PC-3 (cell line): ENCODE measurements around the gene POLR1A. TPM values are rescaled to one million over a fixed set of nuclear protein-coding genes. Genes with fewer than 3 reads are reported as not detected.

ENCODE experiments used
- ATAC-seq: fragments of 200-7000 bp; cut with Tn5 transposase; 2 replicates; pipeline ENCODE4 v1.9.1; 2020; ENCODE audit warnings: mild to moderate bottlenecking, moderate library complexity
- BruUV-seq: library from RNA; stranded (reverse); fragments of 400-500 nt; replicated peaks from 2 replicates; lab custom pipeline; 2021; lab: Mats Ljungman, UMichigan
- CTCF ChIA-PET: fragments of 300-600 bp; sonication (Branson Sonifier 250); formaldehyde crosslinking; loops from one replicate; lab custom pipeline; 2022; ENCODE audit warnings: antibody characterized with exemption; lab: Charles Lee
- POLR2A ChIA-PET: fragments of 300-600 bp; sonication (Branson Sonifier 250); formaldehyde crosslinking; loops from one replicate; lab custom pipeline; 2022; ENCODE audit warnings: antibody characterized with exemption; ENCODE audit not compliant: unreplicated experiment; lab: Charles Lee
- DNase-seq: peaks from one replicate; pipeline ENCODE4 v3.0.0-alpha.2; 2015
- H2AFZ ChIP-seq: fragments of 300-600 bp; sonication (generic); 2 replicates; pipeline ENCODE4 v1.6.0; 2016; ENCODE audit warnings: antibody characterized with exemption, low read length
- H3F3A ChIP-seq: fragments of 300-600 bp; sonication (generic); one replicate; pipeline ENCODE4 v1.6.0; 2017; ENCODE audit warnings: antibody characterized with exemption, low read length, control low read depth, mild to moderate bottlenecking; ENCODE audit not compliant: unreplicated experiment
- H3K27ac ChIP-seq: fragments of 300-600 bp; sonication (generic); 2 replicates; pipeline ENCODE4 v1.5.1; 2016; ENCODE audit warnings: mild to moderate bottlenecking, low read length
- H3K27me3 ChIP-seq: fragments of 300-600 bp; sonication (generic); 2 replicates; pipeline ENCODE4 v1.6.1; 2016; ENCODE audit warnings: low read length, mixed read lengths
- H3K36me3 ChIP-seq: fragments of 300-600 bp; sonication (generic); 2 replicates; pipeline ENCODE4 v1.6.1; 2016; ENCODE audit warnings: low read depth, mixed run types, low read length, mixed read lengths
- H3K4me1 ChIP-seq: fragments of 300-600 bp; sonication (generic); 2 replicates; pipeline ENCODE4 v1.5.1; 2016; ENCODE audit warnings: low read length; ENCODE audit not compliant: insufficient read depth
- H3K4me2 ChIP-seq: fragments of 300-600 bp; sonication (generic); 2 replicates; pipeline ENCODE4 v1.6.0; 2016; ENCODE audit warnings: low read length
- H3K4me3 ChIP-seq: fragments of 300-600 bp; sonication (generic); 2 replicates; pipeline ENCODE4 v1.5.1; 2016; ENCODE audit warnings: mild to moderate bottlenecking, low read length, mixed read lengths
- H3K79me2 ChIP-seq: fragments of 300-600 bp; sonication (generic); 2 replicates; pipeline ENCODE4 v1.6.1; 2017; ENCODE audit warnings: low read length, mixed read lengths
- H3K9ac ChIP-seq: fragments of 300-600 bp; sonication (generic); 2 replicates; pipeline ENCODE4 v1.6.0; 2016; ENCODE audit warnings: mild to moderate bottlenecking, low read length
- H3K9me2 ChIP-seq: fragments of 300-600 bp; sonication (generic); replicated peaks from 2 replicates; pipeline ENCODE4 v1.6.1; 2016; ENCODE audit warnings: mixed run types, low read length, mixed read lengths
- H3K9me3 ChIP-seq: fragments of 300-600 bp; sonication (generic); 2 replicates; pipeline ENCODE4 v1.6.1; 2016; ENCODE audit warnings: low read length, mixed read lengths
- H4K20me1 ChIP-seq: fragments of 300-600 bp; sonication (generic); 2 replicates; pipeline ENCODE4 v1.6.1; 2016; ENCODE audit warnings: low read length, mixed read lengths
- EZH2 ChIP-seq: fragments of 300-600 bp; sonication (generic); IDR thresholded peaks from one replicate; pipeline ENCODE4 v1.6.1; 2017; ENCODE audit warnings: antibody characterized with exemption, mild to moderate bottlenecking, low read length; ENCODE audit not compliant: unreplicated experiment
- EZH2phosphoT487 ChIP-seq: fragments of 300-600 bp; sonication (generic); IDR thresholded peaks from 2 replicates; pipeline ENCODE4 v1.6.1; 2018; ENCODE audit warnings: mild to moderate bottlenecking, antibody characterized with exemption, low read length, borderline replicate concordance
- intact Hi-C: fragments of 100-400 bp; cut with micrococcal nuclease; formaldehyde crosslinking; loops from 2 replicates; pipeline ENCODE4 v1.9.0; 2023
- total RNA-seq: library from RNA; depleted of rRNA; stranded (reverse); fragments of >200 nt; gene quantifications from 2 replicates; pipeline ENCODE4 v1.2.3, GENCODE V29; 2014
- TF ChIP-seq, protein P1 (sequence below): fragments of 300-600 bp; sonication (generic); conservative IDR thresholded peaks from 2 replicates; pipeline ENCODE4 v1.5.1; 2017; ENCODE audit warnings: antibody characterized with exemption, low read depth, mild to moderate bottlenecking, low read length

Gene POLR1A
- total RNA-seq, 1 experiment from 2014 or later = 25.1 TPM

DNA sequence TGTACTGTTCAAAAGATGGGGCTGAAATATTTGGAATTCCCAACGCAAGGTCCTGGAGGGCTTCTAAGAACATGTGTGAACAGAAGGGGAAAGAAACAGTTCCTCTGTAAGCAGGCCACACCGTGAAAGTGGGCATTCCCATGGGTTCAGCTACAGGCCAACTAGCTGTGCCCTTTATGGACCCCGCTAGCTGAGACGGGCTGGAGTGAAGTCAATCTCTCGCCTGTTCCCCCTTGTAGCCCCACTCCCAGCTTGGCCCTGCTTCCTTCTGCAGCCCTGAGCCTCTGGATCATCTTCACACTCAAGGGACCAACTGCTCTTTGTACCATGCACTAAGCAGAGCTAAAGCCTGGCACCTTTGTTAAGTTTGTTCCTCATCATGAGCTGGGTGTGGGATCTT lies 55.4 kb downstream of the POLR1A start:
- intact Hi-C loops = no loop called here
- no TSS peak for BruUV-seq
- H3K9me2 ChIP-seq = no peaks in the 10 kb centered on the region
- H3K4me2 ChIP-seq = no peak overlapping the region
- no peak for ATAC-seq
- H4K20me1 ChIP-seq = no peaks in the 10 kb centered on the region
- no peaks in the 10 kb centered on the region for H3K79me2 ChIP-seq
- TF ChIP-seq, protein P1, sequence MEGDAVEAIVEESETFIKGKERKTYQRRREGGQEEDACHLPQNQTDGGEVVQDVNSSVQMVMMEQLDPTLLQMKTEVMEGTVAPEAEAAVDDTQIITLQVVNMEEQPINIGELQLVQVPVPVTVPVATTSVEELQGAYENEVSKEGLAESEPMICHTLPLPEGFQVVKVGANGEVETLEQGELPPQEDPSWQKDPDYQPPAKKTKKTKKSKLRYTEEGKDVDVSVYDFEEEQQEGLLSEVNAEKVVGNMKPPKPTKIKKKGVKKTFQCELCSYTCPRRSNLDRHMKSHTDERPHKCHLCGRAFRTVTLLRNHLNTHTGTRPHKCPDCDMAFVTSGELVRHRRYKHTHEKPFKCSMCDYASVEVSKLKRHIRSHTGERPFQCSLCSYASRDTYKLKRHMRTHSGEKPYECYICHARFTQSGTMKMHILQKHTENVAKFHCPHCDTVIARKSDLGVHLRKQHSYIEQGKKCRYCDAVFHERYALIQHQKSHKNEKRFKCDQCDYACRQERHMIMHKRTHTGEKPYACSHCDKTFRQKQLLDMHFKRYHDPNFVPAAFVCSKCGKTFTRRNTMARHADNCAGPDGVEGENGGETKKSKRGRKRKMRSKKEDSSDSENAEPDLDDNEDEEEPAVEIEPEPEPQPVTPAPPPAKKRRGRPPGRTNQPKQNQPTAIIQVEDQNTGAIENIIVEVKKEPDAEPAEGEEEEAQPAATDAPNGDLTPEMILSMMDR = no peak
- TF ChIP-seq EZH2phosphoT487 = no peak
- no peak for TF ChIP-seq EZH2
- H3K4me1 ChIP-seq = no peaks in the 10 kb centered on the region
- no peak overlapping the region for H3K4me3 ChIP-seq
- CTCF ChIA-PET = interaction anchor here (0.6 kb wide), 1 partner anchor 369 kb away, joined by 3 read pairs; no protein-coding TSS in a partner anchor
- no peak overlapping the region for H2AFZ ChIP-seq
- no peaks in the 10 kb centered on the region for H3F3A ChIP-seq
- POLR2A ChIA-PET = no interaction called here
- H3K27ac ChIP-seq = no peak overlapping the region
- no peak for DNase-seq
- H3K9me3 ChIP-seq = no peaks in the 10 kb centered on the region
- H3K9ac ChIP-seq = no peak overlapping the region
- H3K27me3 ChIP-seq = no peaks in the 10 kb centered on the region
- peaks cover 59% of the 10 kb centered on the region for H3K36me3 ChIP-seq

- H3K9me3 ChIP-seq = no peaks in the 10 kb centered on the region
- ChIA-PET CTCF (no interaction called here), POLR2A (no interaction called here)
- no peak for DNase-seq
- H3K79me2 ChIP-seq = no peaks in the 10 kb centered on the region
- intact Hi-C loops = no loop called here
- H3K27ac ChIP-seq = no peak overlapping the region
- H3K4me2 ChIP-seq = no peak overlapping the region
- no peak overlapping the region for H3K4me3 ChIP-seq
- H3K27me3 ChIP-seq = no peaks in the 10 kb centered on the region
- no peaks in the 10 kb centered on the region for H3K9me2 ChIP-seq
- H3K9ac ChIP-seq = no peak overlapping the region
- no peak overlapping the region for H2AFZ ChIP-seq
- no peaks in the 10 kb centered on the region for H4K20me1 ChIP-seq
- no TSS peak for BruUV-seq
- H3K4me1 ChIP-seq = no peaks in the 10 kb centered on the region
- peaks cover 67% of the 10 kb centered on the region for H3K36me3 ChIP-seq
- H3F3A ChIP-seq = no peaks in the 10 kb centered on the region
- no peak for ATAC-seq
- TF ChIP-seq, protein P1 = no peak
- TF ChIP-seq EZH2phosphoT487 (no peak), EZH2 (no peak)
These were observed 56.2 kb downstream of the POLR1A start for GRCh38 chr2:86049529-86049928.

GRCh38 chr2:86048888-86049287 lies 56.8 kb downstream of the POLR1A start:
- TF ChIP-seq EZH2phosphoT487 (no peak), EZH2 (no peak)
- TF ChIP-seq, protein P1 = no peak
- peaks cover 65% of the 10 kb centered on the region for H3K36me3 ChIP-seq

More at GRCh38 chr2:86048888-86049287, 56.8 kb downstream of the POLR1A start:
- no peaks in the 10 kb centered on the region for H3K27me3 ChIP-seq
- CTCF ChIA-PET = no interaction called here
- no peak overlapping the region for H2AFZ ChIP-seq
- intact Hi-C loops = no loop called here
- no TSS peak for BruUV-seq
- POLR2A ChIA-PET = no interaction called here
- H3K4me2 ChIP-seq = no peak overlapping the region
- no peak overlapping the region for H3K9ac ChIP-seq
- H3F3A ChIP-seq = no peaks in the 10 kb centered on the region
- H3K9me3 ChIP-seq = no peaks in the 10 kb centered on the region
- H3K27ac ChIP-seq = no peak overlapping the region
- no peak overlapping the region for H3K4me3 ChIP-seq
- DNase-seq = no peak
- ATAC-seq = no peak
- no peaks in the 10 kb centered on the region for H3K4me1 ChIP-seq
- H3K9me2 ChIP-seq = no peaks in the 10 kb centered on the region
- H3K79me2 ChIP-seq = no peaks in the 10 kb centered on the region
- H4K20me1 ChIP-seq = no peaks in the 10 kb centered on the region
